GM04503 (cell line): ENCODE results near the gene STRADA.
"Not testable (repeated sequence)": the region's sequence is repeated elsewhere in the genome, so short reads cannot be mapped to it uniquely, and the experiment has no call there.

Experiments
- DNase-seq: peaks from one replicate; pipeline ENCODE4 v3.0.0-alpha.2; 2012; ENCODE audit warnings: low read depth

STRADA gene

GRCh38 chr17:63754046-63754445 lies 12.4 kb upstream of the STRADA start:
- DNase-seq, result no peak

- DNase-seq, result no peak
Observed at GRCh38 chr17:63753215-63753614, 11.6 kb upstream of the STRADA start.

GRCh38 chr17:63752707-63753106 lies 11.1 kb upstream of the STRADA start:
- no peak for DNase-seq

GRCh38 chr17:63751806-63752205 lies 10.2 kb upstream of the STRADA start:
- DNase-seq, result no peak

- no peak for DNase-seq
Observed at GRCh38 chr17:63741143-63741407, 524 bp downstream of the STRADA start.

- DNase-seq, result no peak
Observed at GRCh38 chr17:63740464-63741142, 996 bp downstream of the STRADA start.

- no peak for DNase-seq
Observed at GRCh38 chr17:63735691-63736090, 5.9 kb downstream of the STRADA start.

- no peak for DNase-seq
Observed at GRCh38 chr17:63722403-63722802, 19.2 kb downstream of the STRADA start.

- not testable (repeated sequence) for DNase-seq
Observed at GRCh38 chr17:63720194-63720593, 21.4 kb downstream of the STRADA start.

- no peak for DNase-seq
Observed at GRCh38 chr17:63718988-63719387, 22.6 kb downstream of the STRADA start.

- no peak for DNase-seq
Observed at GRCh38 chr17:63716426-63716825, 25.2 kb downstream of the STRADA start.

GRCh38 chr17:63714550-63715277 lies 26.9 kb downstream of the STRADA start:
- DNase-seq, result no peak

GRCh38 chr17:63709110-63709509 lies 32.5 kb downstream of the STRADA start:
- DNase-seq, result no peak

GRCh38 chr17:63707151-63707550 lies 34.4 kb downstream of the STRADA start:
- DNase-seq, result no peak

GRCh38 chr17:63706336-63707082 lies 35.1 kb downstream of the STRADA start:
- no peak for DNase-seq

GRCh38 chr17:63705657-63706056 lies 35.9 kb downstream of the STRADA start:
- DNase-seq, result no peak

GRCh38 chr17:63704836-63705235 lies 36.8 kb downstream of the STRADA start:
- DNase-seq, result no peak

- no peak for DNase-seq
Observed at GRCh38 chr17:63704259-63704576, 37.4 kb downstream of the STRADA start.

- no peak for DNase-seq
Observed at GRCh38 chr17:63703556-63704258, 37.9 kb downstream of the STRADA start.

GRCh38 chr17:63703029-63703428 lies 38.6 kb downstream of the STRADA start:
- DNase-seq, result no peak

- no peak for DNase-seq
Observed at GRCh38 chr17:63702721-63703015, 38.9 kb downstream of the STRADA start.

- no peak for DNase-seq
Observed at GRCh38 chr17:63701868-63702720, 39.5 kb downstream of the STRADA start.
